ENCODE measurements around the gene FKBP1B. TPM values are rescaled to one million over a fixed set of nuclear protein-coding genes. Genes with fewer than 3 reads are reported as not detected.
"Not testable (repeated sequence)": the region's sequence is repeated elsewhere in the genome, so short reads cannot be mapped to it uniquely, and the experiment has no call there.

FKBP1B gene
- total RNA-seq, 1 donor from 2014 or later, result 5.0 TPM

GRCh38 chr2:24058564-24059271 is 9.2 kb downstream of the FKBP1B start:
- no peak for DNase-seq (ENCODE audit: low spot score)

GRCh38 chr2:24065341-24065740 is 15.8 kb downstream of the FKBP1B start:
- no peak for DNase-seq (ENCODE audit: low spot score)

- no peak for DNase-seq (ENCODE audit: low spot score)
Measured at GRCh38 chr2:24072259-24072658, 22.7 kb downstream of the FKBP1B start.

GRCh38 chr2:24073816-24074215 is 24.3 kb downstream of the FKBP1B start:
- DNase-seq (ENCODE audit: low spot score), result no peak

GRCh38 chr2:24075259-24075658 is 25.7 kb downstream of the FKBP1B start:
- DNase-seq (ENCODE audit: low spot score), result no peak

GRCh38 chr2:24075915-24076848 is 26.6 kb downstream of the FKBP1B start, which contains the start of gene SF3B6:
Gene SF3B6 (minus strand): TSS chr2:24076326. CDS start chr2:24076229, 97 bp downstream.
- peak; percentile 97 for DNase-seq (ENCODE audit: low spot score)

- no peak for DNase-seq (ENCODE audit: low spot score)
Measured at GRCh38 chr2:24076849-24077534, 27.5 kb downstream of the FKBP1B start.

- no peak for DNase-seq (ENCODE audit: low spot score)
Measured at GRCh38 chr2:24077535-24077877, 28.0 kb downstream of the FKBP1B start.

- DNase-seq (ENCODE audit: low spot score), result no peak
Measured at GRCh38 chr2:24077879-24078278, 28.3 kb downstream of the FKBP1B start.

- DNase-seq (ENCODE audit: low spot score), result no peak
Measured at GRCh38 chr2:24080701-24081100, 31.2 kb downstream of the FKBP1B start.

- no peak for DNase-seq (ENCODE audit: low spot score)
Measured at GRCh38 chr2:24082787-24083566, 33.4 kb downstream of the FKBP1B start.

- DNase-seq (ENCODE audit: low spot score), result peak; percentile 96
Measured at GRCh38 chr2:24083567-24084385, 34.2 kb downstream of the FKBP1B start.

- peak; percentile 93 for DNase-seq (ENCODE audit: low spot score)
Measured at GRCh38 chr2:24084386-24085199, 35.1 kb downstream of the FKBP1B start, which contains the start of gene TP53I3. Gene TP53I3 (minus strand): TSS chr2:24084834. CDS start chr2:24084326, 508 bp downstream.

- DNase-seq (ENCODE audit: low spot score), result no peak
Measured at GRCh38 chr2:24085200-24085489, 35.6 kb downstream of the FKBP1B start.

GRCh38 chr2:24086241-24086640 is 36.7 kb downstream of the FKBP1B start:
- DNase-seq (ENCODE audit: low spot score), result no peak

- DNase-seq (ENCODE audit: low spot score), result no peak
Measured at GRCh38 chr2:24087032-24087431, 37.5 kb downstream of the FKBP1B start.

- DNase-seq (ENCODE audit: low spot score), result no peak
Measured at GRCh38 chr2:24088821-24089359, 39.3 kb downstream of the FKBP1B start.

- DNase-seq (ENCODE audit: low spot score), result not testable (repeated sequence)
Measured at GRCh38 chr2:24093270-24093669, 43.7 kb downstream of the FKBP1B start.

- not testable (repeated sequence) for DNase-seq (ENCODE audit: low spot score)
Measured at GRCh38 chr2:24095171-24095677, 45.7 kb downstream of the FKBP1B start.

Measured in mesenteric fat pad (tissue), 1 donor.